ENCODE data around the gene SNAPC1. TPM values are rescaled to one million over a fixed set of nuclear protein-coding genes. Genes with fewer than 3 reads are reported as not detected.

Gene SNAPC1
- total RNA-seq (2011; cell fraction: chromatin; rRNA removed; ENCODE audit: low replicate concordance) = 2.5 and 9.6 TPM in 2 replicates
- total RNA-seq (2011; cell fraction: nucleolus; rRNA removed) = 2.7 and 2.8 TPM in 2 replicates
- total RNA-seq (2011; cell fraction: nucleoplasm; rRNA removed) = 4.0 and 7.2 TPM in 2 replicates
- total RNA-seq (2014; rRNA removed) (4.4 and 5.2 TPM in 2 replicates), total RNA-seq (2014; rRNA removed; fragmentation: Illumina TruSeq; extraction: Trizol) (9.0 and 9.9 TPM in 2 replicates), total RNA-seq (2015; rRNA removed; fragmentation: Illumina TruSeq; extraction: Trizol) (7.7 and 8.9 TPM in 2 replicates), total RNA-seq (2021) (3.7 and 4.5 TPM in 2 replicates), polyA plus RNA-seq (2011; rRNA removed) (7.0 and 8.6 TPM in 2 replicates), polyA plus RNA-seq (2014; fragmentation: Illumina TruSeq; extraction: Trizol) (7.7 and 7.9 TPM in 2 replicates), polyA plus RNA-seq (2014; fragmentation: Nextera tagmentation; extraction: Ambion mirVana) (1 to 10 TPM; 5.2 to 8.1 TPM), polyA plus RNA-seq (2014; rRNA removed) (7.5 and 7.7 TPM in 2 replicates), polyA minus RNA-seq (2011; rRNA and poly(A)+ RNA removed) (5.1 and 6.3 TPM in 2 replicates), Bru-seq, nascent RNA (percentile 73 among the genes with signal in this experiment), BruChase-seq, experiment 1, labeled RNA remaining after a 2-hour chase (percentile 76 among the genes with signal in this experiment), BruChase-seq, experiment 2, labeled RNA remaining after a 6-hour chase (percentile 78 among the genes with signal in this experiment)
- polyA plus RNA-seq (2011; cell fraction: cytosol; rRNA removed) = 1.7 and 5.3 TPM in 2 replicates
- 1.7 and 2.2 TPM in 2 replicates for polyA plus RNA-seq (2011; cell fraction: nucleus; rRNA removed)
- 4.3 and 5.1 TPM in 2 replicates for polyA plus RNA-seq (2012)
- polyA minus RNA-seq (2011; cell fraction: cytosol; rRNA and poly(A)+ RNA removed) = 2.8 and 4.1 TPM in 2 replicates
- polyA minus RNA-seq (2011; cell fraction: nucleus; rRNA and poly(A)+ RNA removed) = 2.4 and 4.8 TPM in 2 replicates
- long read RNA-seq, experiment 1, transcript SNAPC1-201 (10 exons, 2,656 nt) = major isoform, 19 of 23 reads
- long read RNA-seq, experiment 1, partial matches to known transcripts = 3 of 23 reads
- long read RNA-seq, experiment 1, other reads (novel, unspliced or antisense) = 1 of 23 reads
- long read RNA-seq, experiment 2, transcript SNAPC1-201 (10 exons, 2,656 nt) = major isoform, 5 of 10 reads
- long read RNA-seq, experiment 2, partial matches to known transcripts = 3 of 10 reads
- long read RNA-seq, experiment 2, other reads (novel, unspliced or antisense) = 2 of 10 reads
- long read RNA-seq, experiment 3, partial matches to known transcripts = 6 of 10 reads
- long read RNA-seq, experiment 3, other reads (novel, unspliced or antisense) = 1 of 10 reads

GRCh38 chr14:61761959-61762786, at the start of gene SNAPC1:
TSS of gene SNAPC1 (plus strand) at chr14:61762420. CDS start at chr14:61762461, 41 bp downstream.
- peak; percentile 99 for FAIRE-seq
- Histone ChIP-seq H3K9me3 (replicated peaks; ENCODE audit: control insufficient read depth, insufficient read depth, low read depth, low read length) (no peaks in the 10 kb centered on the region), H3K27ac (ENCODE audit: extremely low read depth, low read depth, low read length) (peak within 1 kb of the TSS; percentile 86), H3K9me1 (ENCODE audit: control insufficient read depth, insufficient read depth, low read length) (no peaks in the 10 kb centered on the region), H3K36me3 (ENCODE audit: control insufficient read depth, insufficient read depth, low read length) (peaks cover 9% of the 10 kb centered on the region; the same call in 2 of the 3 replicates), H3K4me1 (replicated peaks in 1 of 2; ENCODE audit: control insufficient read depth in 2 of 2, insufficient read depth in 2 of 2, low read length in 2 of 2) (peaks cover 0 to 5% of the 10 kb centered on the region in 2 experiments; a peak in 2 of 5 replicates), H3K4me2 (ENCODE audit: insufficient read depth, low read length) (peak within 1 kb of the TSS; percentile 98), H3K27me3 (ENCODE audit: control insufficient read depth in 2 of 2, insufficient read depth in 2 of 2, low read length in 2 of 2) (no peaks in the 10 kb centered on the region; a peak in 1 of 5 replicates), H3K79me2 (ENCODE audit: control insufficient read depth, insufficient read depth, low read length) (peaks cover 48% of the 10 kb centered on the region), H4K20me1 (replicated peaks; ENCODE audit: control insufficient read depth, insufficient read depth, low read length) (no peaks in the 10 kb centered on the region), H3K9ac (ENCODE audit: insufficient read depth in 1 of 2, low read depth in 2 of 2, low read length in 2 of 2) (peak within 1 kb of the TSS; percentile 72 to 94), H3K4me3 (peak within 1 kb of the TSS; percentile 77), H2AFZ (ENCODE audit: low read depth, low read length) (peak within 1 kb of the TSS; percentile 95)
- TSS peak; percentile 61 for BruUV-seq (replicated peaks)
- ATAC-seq = peak; percentile 97
- DNase-seq (ENCODE audit: extremely low read depth in 1 of 4, low spot score in 3 of 4) = peak; percentile 93 to 98 (median 94)
- CTCF ChIA-PET (ENCODE audit: low intra/inter-chr PET ratio) = no interaction called here
- under 1% methylated on average over 41 of the region's 49 CpGs for WGBS (ENCODE audit: insufficient coverage, low coverage, missing lambda C conversion rate)
- intact Hi-C loops (cut with micrococcal nuclease) (no loop called here), in situ Hi-C loops (cut with MboI) (no loop called here)
- POLR2A ChIA-PET = interaction anchor here (0.6 to 2.8 kb wide), 8 partner anchors 8 to 1757 kb away, joined by 3 to 23 read pairs (median 3); no protein-coding TSS in a partner anchor
- TF ChIP-seq YY1 (IDR thresholded peaks at IDR 0.05; ENCODE audit: borderline replicate concordance in 1 of 3, control insufficient read depth in 1 of 3, extremely low read depth in 1 of 3, insufficient read depth in 3 of 3, insufficient read length in 1 of 3, insufficient replicate concordance in 2 of 3, low read depth in 1 of 3, low read length in 2 of 3) (peak in 2 of 3 experiments; percentile 40 to 57), PCBP1 (IDR thresholded peaks at IDR 0.05; ENCODE audit: low read depth, low read length, poor library complexity, severe bottlenecking) (no peak), TRIM28 (IDR thresholded peaks at IDR 0.05) (peak; percentile 53; the same call in 1 of the 2 replicates), HNRNPLL (IDR thresholded peaks at IDR 0.05; ENCODE audit: low read depth, low read length, poor library complexity, severe bottlenecking) (peak; percentile 82), TBP (optimal IDR thresholded peaks at IDR 0.05; ENCODE audit: low read depth, low read length) (peak; percentile 68), SUPT5H (IDR thresholded peaks at IDR 0.05) (peak; percentile 64), MITF (IDR thresholded peaks at IDR 0.05) (no peak), NR2C2 (CRISPR knock-in tag; IDR thresholded peaks at IDR 0.05) (no peak), NR2C2 (tag; IDR thresholded peaks at IDR 0.05) (no peak)
- TF ChIP-seq, protein P1, sequence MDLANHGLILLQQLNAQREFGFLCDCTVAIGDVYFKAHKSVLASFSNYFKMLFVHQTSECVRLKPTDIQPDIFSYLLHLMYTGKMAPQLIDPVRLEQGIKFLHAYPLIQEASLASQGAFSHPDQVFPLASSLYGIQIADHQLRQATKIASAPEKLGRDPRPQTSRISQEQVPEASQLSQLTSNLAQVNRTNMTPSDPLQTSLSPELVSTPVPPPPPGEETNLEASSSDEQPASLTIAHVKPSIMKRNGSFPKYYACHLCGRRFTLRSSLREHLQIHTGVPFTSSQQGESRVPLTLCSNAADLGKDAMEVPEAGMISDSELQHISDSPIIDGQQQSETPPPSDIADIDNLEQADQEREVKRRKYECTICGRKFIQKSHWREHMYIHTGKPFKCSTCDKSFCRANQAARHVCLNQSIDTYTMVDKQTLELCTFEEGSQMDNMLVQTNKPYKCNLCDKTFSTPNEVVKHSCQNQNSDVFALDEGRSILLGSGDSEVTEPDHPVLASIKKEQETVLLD (IDR thresholded peaks at IDR 0.05) = peak; percentile 83; the same call in 1 of the 2 replicates
- TF ChIP-seq, protein P2, sequence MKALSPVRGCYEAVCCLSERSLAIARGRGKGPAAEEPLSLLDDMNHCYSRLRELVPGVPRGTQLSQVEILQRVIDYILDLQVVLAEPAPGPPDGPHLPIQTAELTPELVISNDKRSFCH (CRISPR knock-in tag; IDR thresholded peaks at IDR 0.05) = no peak
- TF ChIP-seq, protein P2 (tag; IDR thresholded peaks at IDR 0.05) = no peak

All from K562 (cell line).